Suprapubic skin (tissue), 4 donors: ENCODE measurements around the gene LCN9.

Experiments
- EP300 ChIP-seq: sonication (generic); formaldehyde crosslinking; IDR thresholded peaks from one replicate; pipeline ENCODE4 v1.6.1; 2017; ENCODE audit warnings: antibody characterized with exemption
- POLR2A ChIP-seq, 2 donors: fragments of 450-650 bp; IDR thresholded peaks; one replicate each; pipeline ENCODE4 v1.6.1; 2017; ENCODE audit warnings: antibody characterized with exemption in 2 of 2, mild to moderate bottlenecking in 2 of 2, moderate library complexity in 2 of 2
- POLR2AphosphoS5 ChIP-seq, 3 donors: sonication (generic); formaldehyde crosslinking; IDR thresholded peaks; one replicate each; pipeline ENCODE4 v1.6.1; 2017; ENCODE audit warnings: antibody characterized with exemption in 3 of 3
- TF ChIP-seq, protein P1 (sequence below), 2 donors: fragments of 200-600 bp in 1 of 2; fragments of 450-650 bp in 1 of 2; sonication (generic) in 1 of 2; IDR thresholded peaks; one replicate each; pipeline ENCODE4 v1.5.1; 2016 to 2019; ENCODE audit warnings: antibody characterized with exemption in 2 of 2, mild to moderate bottlenecking in 1 of 2, moderate library complexity in 1 of 2

DNA sequence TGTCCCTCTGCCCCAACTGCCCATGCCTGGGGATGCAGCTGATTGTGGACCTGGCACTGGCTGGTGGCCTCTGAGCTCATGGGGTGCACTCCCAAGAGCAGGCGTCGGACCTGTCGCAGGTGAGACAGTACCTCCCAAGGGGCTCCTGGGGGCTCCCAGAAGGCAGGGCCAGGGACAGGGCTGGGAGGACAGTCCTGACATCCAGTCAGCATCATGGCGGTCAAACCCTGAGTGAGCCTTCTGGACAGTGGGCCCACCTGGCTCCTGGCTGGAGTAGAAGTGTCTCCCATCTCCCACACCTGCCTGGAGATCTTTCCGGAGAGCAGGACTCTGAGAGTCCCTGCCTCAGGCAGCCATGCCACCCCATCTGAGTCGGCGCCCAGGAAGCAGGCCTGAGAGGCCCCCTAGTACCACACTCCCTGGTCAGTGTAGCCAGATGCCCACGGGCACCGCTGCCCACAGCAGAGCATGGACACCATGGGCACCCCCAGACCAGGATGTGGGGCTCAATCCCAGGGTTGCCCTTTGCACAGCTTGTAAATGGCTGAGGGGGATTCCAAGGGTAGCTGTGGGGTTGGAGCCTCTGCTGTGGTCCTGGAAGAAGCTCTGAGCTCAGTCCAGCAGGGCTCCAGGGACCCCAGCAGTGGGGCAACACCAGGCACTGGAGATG lies 6.6 kb downstream of the LCN9 start:
- TF ChIP-seq, protein P1, sequence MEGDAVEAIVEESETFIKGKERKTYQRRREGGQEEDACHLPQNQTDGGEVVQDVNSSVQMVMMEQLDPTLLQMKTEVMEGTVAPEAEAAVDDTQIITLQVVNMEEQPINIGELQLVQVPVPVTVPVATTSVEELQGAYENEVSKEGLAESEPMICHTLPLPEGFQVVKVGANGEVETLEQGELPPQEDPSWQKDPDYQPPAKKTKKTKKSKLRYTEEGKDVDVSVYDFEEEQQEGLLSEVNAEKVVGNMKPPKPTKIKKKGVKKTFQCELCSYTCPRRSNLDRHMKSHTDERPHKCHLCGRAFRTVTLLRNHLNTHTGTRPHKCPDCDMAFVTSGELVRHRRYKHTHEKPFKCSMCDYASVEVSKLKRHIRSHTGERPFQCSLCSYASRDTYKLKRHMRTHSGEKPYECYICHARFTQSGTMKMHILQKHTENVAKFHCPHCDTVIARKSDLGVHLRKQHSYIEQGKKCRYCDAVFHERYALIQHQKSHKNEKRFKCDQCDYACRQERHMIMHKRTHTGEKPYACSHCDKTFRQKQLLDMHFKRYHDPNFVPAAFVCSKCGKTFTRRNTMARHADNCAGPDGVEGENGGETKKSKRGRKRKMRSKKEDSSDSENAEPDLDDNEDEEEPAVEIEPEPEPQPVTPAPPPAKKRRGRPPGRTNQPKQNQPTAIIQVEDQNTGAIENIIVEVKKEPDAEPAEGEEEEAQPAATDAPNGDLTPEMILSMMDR (IDR thresholded peaks at IDR 0.05), result no peak
- TF ChIP-seq POLR2A (IDR thresholded peaks at IDR 0.05) (no peak), POLR2AphosphoS5 (IDR thresholded peaks at IDR 0.05) (no peak), EP300 (no peak)
